Stimulated activated CD4-positive, alpha-beta T cell treated with anti-CD3 and anti-CD28 coated beads, Interleukin-4, amount 100 ng/mL, for 4 hours (primary cell): Measurements from ENCODE around the gene RARG.

ENCODE experiments used
- DNase-seq, 2 experiments: peaks; one replicate each; pipeline ENCODE4 v3.0.0-alpha.2; 2020

RARG gene

DNA sequence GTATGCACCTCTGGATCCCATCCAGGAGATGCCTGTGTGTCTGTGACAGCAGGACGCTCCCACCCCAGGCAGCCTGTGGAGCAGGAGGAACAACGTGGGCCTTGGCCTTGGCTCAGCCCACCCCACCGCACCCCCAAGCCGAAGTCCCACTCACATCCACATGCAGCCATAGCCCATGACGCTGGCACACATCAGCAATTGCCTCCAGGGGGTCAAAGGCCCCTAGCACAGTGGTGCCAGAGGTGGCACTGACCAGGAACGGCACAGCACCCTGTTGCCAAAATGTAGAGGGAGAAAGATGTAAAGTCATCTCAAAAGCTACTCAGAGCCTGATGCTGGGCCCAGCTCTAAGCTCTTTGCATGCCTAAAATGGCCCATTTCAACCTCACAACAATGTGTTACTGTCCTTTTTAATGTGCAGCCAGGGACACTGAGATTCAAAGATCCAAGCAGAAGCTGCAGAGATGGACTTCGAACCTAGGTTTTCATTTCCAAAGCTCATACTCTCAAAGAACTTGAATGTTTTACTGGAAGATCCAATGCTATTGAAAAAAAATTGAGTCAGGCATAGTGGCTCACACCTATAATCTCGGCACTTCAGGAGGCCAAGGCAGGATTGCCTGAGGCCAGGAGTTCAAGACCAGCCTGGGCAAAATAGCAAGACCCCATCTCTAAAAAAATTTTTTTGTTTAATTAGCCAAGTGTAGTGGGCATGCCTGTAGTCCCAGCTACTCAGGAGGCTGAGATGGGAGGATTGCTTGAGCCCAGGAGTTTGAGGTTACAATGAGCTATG is 70.7 kb downstream of the RARG start:
- DNase-seq, result no peak

DNA sequence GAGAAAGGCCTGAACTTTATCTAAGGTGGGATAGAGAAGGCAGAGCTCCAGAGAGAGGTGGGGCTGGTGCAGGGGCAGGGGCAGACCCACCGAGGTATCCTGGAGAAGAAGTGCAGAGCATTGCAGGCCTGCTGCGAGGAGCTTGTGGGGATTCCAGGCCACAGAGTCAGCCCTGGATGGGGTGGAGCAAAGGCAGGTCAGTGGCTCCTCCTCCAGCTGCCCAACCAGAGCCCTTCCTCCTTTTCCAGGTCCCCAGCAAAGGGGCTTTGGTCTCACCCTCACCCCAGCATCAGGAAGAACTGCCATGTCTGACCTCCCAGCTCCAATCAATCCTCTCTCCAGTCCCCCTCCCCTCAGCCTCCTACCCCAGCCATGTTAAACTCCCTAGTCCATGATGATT is 71.3 kb downstream of the RARG start:
- no peak for DNase-seq
